SU-DHL-6 (cell line): Measurements from ENCODE around the gene APBB2.

Experiments
- EZH2phosphoT487 ChIP-seq: fragments of 200-600 bp; sonication (generic), shearing (Covaris generic); conservative IDR thresholded peaks from 2 replicates; pipeline ENCODE4 v1.6.1; 2018; ENCODE audit warnings: mild to moderate bottlenecking, antibody characterized with exemption, low read length, moderate library complexity, mixed read lengths
- TF ChIP-seq, protein P1 (sequence below): fragments of 200-600 bp; sonication (generic); IDR thresholded peaks from one replicate; pipeline ENCODE4 v1.5.1; 2017; ENCODE audit warnings: antibody characterized with exemption, mild to moderate bottlenecking, low read length, moderate library complexity; ENCODE audit not compliant: insufficient read depth, poor library complexity, severe bottlenecking

DNA sequence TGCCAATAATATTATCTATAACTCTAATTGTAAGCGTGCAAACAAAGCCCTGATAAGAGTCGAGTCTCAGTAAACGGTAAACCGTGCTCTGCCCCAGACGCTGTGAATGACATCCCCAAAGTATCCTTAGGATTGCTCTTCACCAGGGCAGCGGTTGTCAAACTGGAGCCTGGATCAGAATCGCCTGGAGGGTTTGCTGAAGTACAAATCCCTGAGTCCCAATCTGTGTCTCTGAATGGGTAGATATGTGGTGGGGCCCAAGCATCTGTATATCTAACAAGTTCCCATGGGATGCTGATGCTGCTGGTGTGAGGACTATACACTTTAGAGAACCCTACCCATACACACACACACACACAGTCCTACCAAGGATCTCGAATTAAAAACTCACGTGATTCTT lies 813 bp upstream of the APBB2 start:
- TF ChIP-seq, protein P1, sequence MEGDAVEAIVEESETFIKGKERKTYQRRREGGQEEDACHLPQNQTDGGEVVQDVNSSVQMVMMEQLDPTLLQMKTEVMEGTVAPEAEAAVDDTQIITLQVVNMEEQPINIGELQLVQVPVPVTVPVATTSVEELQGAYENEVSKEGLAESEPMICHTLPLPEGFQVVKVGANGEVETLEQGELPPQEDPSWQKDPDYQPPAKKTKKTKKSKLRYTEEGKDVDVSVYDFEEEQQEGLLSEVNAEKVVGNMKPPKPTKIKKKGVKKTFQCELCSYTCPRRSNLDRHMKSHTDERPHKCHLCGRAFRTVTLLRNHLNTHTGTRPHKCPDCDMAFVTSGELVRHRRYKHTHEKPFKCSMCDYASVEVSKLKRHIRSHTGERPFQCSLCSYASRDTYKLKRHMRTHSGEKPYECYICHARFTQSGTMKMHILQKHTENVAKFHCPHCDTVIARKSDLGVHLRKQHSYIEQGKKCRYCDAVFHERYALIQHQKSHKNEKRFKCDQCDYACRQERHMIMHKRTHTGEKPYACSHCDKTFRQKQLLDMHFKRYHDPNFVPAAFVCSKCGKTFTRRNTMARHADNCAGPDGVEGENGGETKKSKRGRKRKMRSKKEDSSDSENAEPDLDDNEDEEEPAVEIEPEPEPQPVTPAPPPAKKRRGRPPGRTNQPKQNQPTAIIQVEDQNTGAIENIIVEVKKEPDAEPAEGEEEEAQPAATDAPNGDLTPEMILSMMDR = no peak
- TF ChIP-seq EZH2phosphoT487 = no peak
